IPS-18a (cell line): ENCODE results near the gene SUN1.

ENCODE experiments used
- H3K27ac ChIP-seq: one replicate; pipeline ENCODE4 v1.5.1; 2013; ENCODE audit warnings: low read length
- H3K27me3 ChIP-seq: one replicate; pipeline ENCODE4 v1.6.1; 2013; ENCODE audit warnings: mild to moderate bottlenecking, low read length; ENCODE audit not compliant: control insufficient read depth, insufficient read depth
- H3K36me3 ChIP-seq: one replicate; pipeline ENCODE4 v1.6.1; 2013; ENCODE audit warnings: low read depth, low read length; ENCODE audit not compliant: control insufficient read depth
- H3K4me1 ChIP-seq: one replicate; pipeline ENCODE4 v1.6.1; 2013; ENCODE audit warnings: low read depth, low read length; ENCODE audit not compliant: control insufficient read depth
- H3K4me3 ChIP-seq: one replicate; pipeline ENCODE4 v1.5.1; 2013; ENCODE audit warnings: low read length
- H3K9ac ChIP-seq: one replicate; pipeline ENCODE4 v1.6.1; 2013; ENCODE audit warnings: mild to moderate bottlenecking, low read length, moderate library complexity
- H3K9me3 ChIP-seq: one replicate; pipeline ENCODE4 v1.6.1; 2013; ENCODE audit warnings: low read depth, low read length; ENCODE audit not compliant: control insufficient read depth

Gene SUN1

GRCh38 chr7:891805-892204 is 59.5 kb downstream of the SUN1 start:
- H3K9ac ChIP-seq, result no peak overlapping the region
- H3K9me3 ChIP-seq, result no peaks in the 10 kb centered on the region
- H3K27me3 ChIP-seq, result no peaks in the 10 kb centered on the region
- H3K4me3 ChIP-seq, result no peak overlapping the region
- no peaks in the 10 kb centered on the region for H3K4me1 ChIP-seq
- no peak overlapping the region for H3K27ac ChIP-seq
- peaks cover 69% of the 10 kb centered on the region for H3K36me3 ChIP-seq

GRCh38 chr7:892648-893593 is 60.6 kb downstream of the SUN1 start:
- Histone ChIP-seq H3K27me3 (no peaks in the 10 kb centered on the region), H3K4me3 (no peak overlapping the region), H3K36me3 (peaks cover 68% of the 10 kb centered on the region), H3K9ac (no peak overlapping the region), H3K27ac (no peak overlapping the region), H3K9me3 (no peaks in the 10 kb centered on the region), H3K4me1 (no peaks in the 10 kb centered on the region)

- peaks cover 61% of the 10 kb centered on the region for H3K36me3 ChIP-seq
Observed at GRCh38 chr7:893686-894085, 61.4 kb downstream of the SUN1 start.

GRCh38 chr7:894164-894867 is 62.0 kb downstream of the SUN1 start:
- no peaks in the 10 kb centered on the region for H3K4me1 ChIP-seq
- no peak overlapping the region for H3K9ac ChIP-seq
- H3K4me3 ChIP-seq, result no peak overlapping the region
- no peaks in the 10 kb centered on the region for H3K27me3 ChIP-seq
- H3K27ac ChIP-seq, result no peak overlapping the region
- H3K36me3 ChIP-seq, result peaks cover 59% of the 10 kb centered on the region
- no peaks in the 10 kb centered on the region for H3K9me3 ChIP-seq

More at GRCh38 chr7:893686-894085, 61.4 kb downstream of the SUN1 start:
- Histone ChIP-seq H3K9ac (no peak overlapping the region), H3K9me3 (no peaks in the 10 kb centered on the region), H3K4me1 (no peaks in the 10 kb centered on the region), H3K4me3 (no peak overlapping the region), H3K27me3 (no peaks in the 10 kb centered on the region), H3K27ac (no peak overlapping the region)

- Histone ChIP-seq H3K36me3 (peaks cover 59% of the 10 kb centered on the region), H3K4me1 (no peaks in the 10 kb centered on the region), H3K4me3 (no peak overlapping the region), H3K9ac (no peak overlapping the region), H3K27me3 (no peaks in the 10 kb centered on the region), H3K9me3 (no peaks in the 10 kb centered on the region), H3K27ac (no peak overlapping the region)
Observed at GRCh38 chr7:894927-895450, 62.7 kb downstream of the SUN1 start.

- H3K36me3 ChIP-seq, result peaks cover 55% of the 10 kb centered on the region
- no peaks in the 10 kb centered on the region for H3K9me3 ChIP-seq
- H3K27me3 ChIP-seq, result no peaks in the 10 kb centered on the region
- H3K4me1 ChIP-seq, result no peaks in the 10 kb centered on the region
- H3K9ac ChIP-seq, result no peak overlapping the region
- H3K4me3 ChIP-seq, result no peak overlapping the region
- no peak overlapping the region for H3K27ac ChIP-seq
Observed at GRCh38 chr7:895451-896052, 63.3 kb downstream of the SUN1 start.

GRCh38 chr7:896346-897075 is 64.2 kb downstream of the SUN1 start:
- Histone ChIP-seq H3K9ac (no peak overlapping the region), H3K4me3 (no peak overlapping the region), H3K36me3 (peaks cover 46% of the 10 kb centered on the region), H3K4me1 (no peaks in the 10 kb centered on the region), H3K27ac (no peak overlapping the region), H3K27me3 (no peaks in the 10 kb centered on the region), H3K9me3 (no peaks in the 10 kb centered on the region)

GRCh38 chr7:897086-897485 is 64.8 kb downstream of the SUN1 start:
- Histone ChIP-seq H3K4me3 (no peak overlapping the region), H3K4me1 (no peaks in the 10 kb centered on the region), H3K36me3 (peaks cover 40% of the 10 kb centered on the region)

GRCh38 chr7:897771-898376 is 65.6 kb downstream of the SUN1 start:
- Histone ChIP-seq H3K27ac (no peak overlapping the region), H3K9me3 (no peaks in the 10 kb centered on the region), H3K27me3 (no peaks in the 10 kb centered on the region), H3K36me3 (peaks cover 33% of the 10 kb centered on the region), H3K4me3 (no peak overlapping the region), H3K9ac (no peak overlapping the region), H3K4me1 (no peaks in the 10 kb centered on the region)

More at GRCh38 chr7:897086-897485, 64.8 kb downstream of the SUN1 start:
- Histone ChIP-seq H3K27ac (no peak overlapping the region), H3K9me3 (no peaks in the 10 kb centered on the region), H3K27me3 (no peaks in the 10 kb centered on the region), H3K9ac (no peak overlapping the region)

GRCh38 chr7:898460-898854 is 66.2 kb downstream of the SUN1 start:
- Histone ChIP-seq H3K9ac (no peak overlapping the region), H3K36me3 (peaks cover 31% of the 10 kb centered on the region), H3K27ac (no peak overlapping the region), H3K27me3 (no peaks in the 10 kb centered on the region), H3K4me3 (no peak overlapping the region), H3K9me3 (no peaks in the 10 kb centered on the region), H3K4me1 (no peaks in the 10 kb centered on the region)
